Neural progenitor cell (in vitro differentiated cells): ENCODE data around the gene ZNF519.

Experiments
- CTCF ChIP-seq: fragments of 200-600 bp; sonication (generic); IDR thresholded peaks from 2 replicates; pipeline ENCODE4 v1.5.1; 2017; ENCODE audit warnings: antibody characterized with exemption, mild to moderate bottlenecking
- EZH2 ChIP-seq: fragments of 200-600 bp; sonication (generic); IDR thresholded peaks from 2 replicates; pipeline ENCODE4 v1.6.1; 2017; ENCODE audit warnings: antibody characterized with exemption, mild to moderate bottlenecking, moderate library complexity

DNA sequence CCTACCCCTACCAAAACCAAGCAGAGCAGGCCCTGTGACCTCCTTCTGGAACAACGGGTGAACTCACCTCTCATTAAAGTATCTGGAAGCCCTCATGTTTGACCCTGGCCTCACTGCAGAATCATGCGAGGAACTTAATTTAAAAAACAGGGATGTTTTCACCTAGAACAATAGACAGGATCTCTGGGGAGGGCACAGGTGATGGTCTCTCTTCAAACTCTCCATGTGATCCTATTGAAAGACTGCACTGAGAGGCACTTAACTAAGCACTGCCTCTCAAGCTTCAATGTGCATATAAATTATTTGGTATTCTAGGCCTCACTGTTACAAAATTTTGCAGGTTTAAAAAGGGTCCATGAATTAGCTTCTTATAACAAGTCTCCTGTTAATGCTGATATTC, 7.5 kb downstream of the ZNF519 start:
- TF ChIP-seq EZH2 (no peak), CTCF (no peak)
